Immature natural killer cell (primary cell): ENCODE measurements around the gene D2HGDH. TPM values are rescaled to one million over a fixed set of nuclear protein-coding genes. Genes with fewer than 3 reads are reported as not detected.
"Not testable (repeated sequence)": the region's sequence is repeated elsewhere in the genome, so short reads cannot be mapped to it uniquely, and the experiment has no call there.

Experiments
- DNase-seq, 3 donors: peaks; one replicate each; pipeline ENCODE4 v3.0.0; 2022; ENCODE audit warnings: mixed read lengths in 1 of 3
- H3K27ac Mint-ChIP-seq, 6 donors: one replicate each; pipeline ENCODE4 v1.8.0; 2020; ENCODE audit warnings: mixed read lengths in 6 of 6, mild to moderate bottlenecking in 5 of 6, inconsistent platforms in 4 of 6, moderate library complexity in 3 of 6
- H3K27me3 Mint-ChIP-seq, 3 donors: one replicate each; pipeline ENCODE4 v1.8.0; 2020 to 2021; ENCODE audit warnings: low read depth in 3 of 3, mild to moderate bottlenecking in 3 of 3, mixed read lengths in 3 of 3, moderate library complexity in 3 of 3, inconsistent platforms in 1 of 3
- H3K36me3 Mint-ChIP-seq, 3 donors: one replicate each; pipeline ENCODE4 v1.8.0; 2020; ENCODE audit warnings: mixed read lengths in 3 of 3, inconsistent platforms in 2 of 3, mild to moderate bottlenecking in 2 of 3
- H3K4me1 Mint-ChIP-seq, 2 donors: one replicate each; pipeline ENCODE4 v1.8.0; 2020; ENCODE audit warnings: inconsistent platforms in 2 of 2, mild to moderate bottlenecking in 2 of 2, mixed read lengths in 2 of 2, moderate library complexity in 1 of 2
- H3K4me3 Mint-ChIP-seq, 5 donors: one replicate each; pipeline ENCODE4 v1.8.0; 2020; ENCODE audit warnings: mild to moderate bottlenecking in 5 of 5, mixed read lengths in 5 of 5, inconsistent platforms in 3 of 5, moderate library complexity in 3 of 5
- H3K9me3 Mint-ChIP-seq, 6 donors: one replicate each; pipeline ENCODE4 v1.8.0; 2020; ENCODE audit warnings: mild to moderate bottlenecking in 6 of 6, mixed read lengths in 6 of 6, inconsistent platforms in 4 of 6, moderate library complexity in 3 of 6
- polyA plus RNA-seq, 3 donors: library from polyadenylated mRNA; unstranded; fragments of 300-500 nt; fragmentation: Illumina TruSeq; gene quantifications; one replicate each; pipeline ENCODE4 v1.2.3, GENCODE V29; 2021

The D2HGDH gene
- polyA plus RNA-seq, 3 donors from 2014 or later, result 0.49 to 2.9 (median 1.5) TPM

DNA sequence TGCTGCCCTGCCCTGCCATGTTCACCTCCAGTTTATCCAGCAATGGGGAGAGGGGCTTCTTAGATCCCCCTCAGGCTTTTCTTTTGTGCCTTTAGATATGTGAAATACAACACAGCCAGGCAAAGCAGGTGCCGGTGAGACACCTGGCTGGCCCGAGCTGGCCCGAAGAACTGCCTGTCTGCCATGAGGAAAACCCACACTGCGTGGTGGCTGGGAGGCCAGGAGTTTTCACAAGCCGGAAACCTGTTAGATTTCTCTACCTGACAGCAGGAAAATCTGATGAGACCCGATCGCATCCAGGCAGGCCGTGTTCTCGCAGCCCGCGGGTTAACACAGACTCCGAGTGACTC is 36.5 kb downstream of the D2HGDH start:
- Mint-ChIP-seq H3K4me3 (no peak overlapping the region), H3K4me1 (peaks cover 2 to 5% of the 10 kb centered on the region in 2 donors), H3K9me3 (no peaks in the 10 kb centered on the region), H3K27ac (no peak overlapping the region), H3K36me3 (no peaks in the 10 kb centered on the region), H3K27me3 (peaks cover 3 to 4% (median 3%) of the 10 kb centered on the region in 3 donors)
- DNase-seq, result no peak

DNA sequence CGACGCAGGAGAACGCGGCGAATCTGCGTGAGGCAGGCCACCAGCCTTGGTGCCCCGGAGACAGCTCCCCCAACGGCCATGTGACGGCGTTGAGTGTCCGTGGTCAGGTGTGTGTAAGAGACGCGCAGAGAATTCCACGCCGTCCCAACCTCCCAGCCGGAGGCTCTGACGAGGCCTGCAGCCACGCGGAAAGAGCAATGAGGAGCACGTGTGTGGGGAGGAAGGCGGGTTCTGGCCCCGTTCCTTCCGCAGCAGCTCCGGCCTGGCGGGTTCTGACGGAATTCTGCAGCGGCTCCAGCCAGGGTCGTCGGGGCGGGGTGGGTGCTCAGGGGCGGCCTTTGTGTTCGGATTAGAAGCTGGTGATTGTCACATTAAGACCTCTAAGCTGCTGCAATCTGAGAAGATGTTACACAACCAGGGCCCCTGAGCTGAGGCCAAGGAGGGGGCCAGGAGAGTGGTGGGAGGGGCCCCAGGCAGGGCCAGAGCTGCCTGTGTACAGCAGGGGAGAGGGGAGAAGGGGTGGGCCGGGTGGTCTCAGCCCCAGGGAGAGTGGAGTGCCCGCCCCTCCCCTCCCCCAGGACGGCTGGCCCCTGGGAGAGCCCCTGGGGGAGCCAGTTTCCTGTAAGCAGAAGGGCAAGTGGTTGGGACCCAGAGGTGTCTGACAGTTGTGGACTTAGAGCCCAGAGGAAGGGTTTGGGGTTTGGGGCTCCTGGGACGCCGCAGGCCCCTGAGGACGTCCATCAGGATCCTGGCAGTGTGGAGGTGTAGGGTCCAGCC is 37.0 kb downstream of the D2HGDH start:
- no peak overlapping the region for H3K4me3 Mint-ChIP-seq
- no peak overlapping the region for H3K27ac Mint-ChIP-seq
- H3K27me3 Mint-ChIP-seq, result peaks cover 3 to 4% (median 3%) of the 10 kb centered on the region in 3 donors
- peaks cover 2 to 5% of the 10 kb centered on the region in 2 donors for H3K4me1 Mint-ChIP-seq
- no peak for DNase-seq
- H3K36me3 Mint-ChIP-seq, result no peaks in the 10 kb centered on the region
- H3K9me3 Mint-ChIP-seq, result no peaks in the 10 kb centered on the region

DNA sequence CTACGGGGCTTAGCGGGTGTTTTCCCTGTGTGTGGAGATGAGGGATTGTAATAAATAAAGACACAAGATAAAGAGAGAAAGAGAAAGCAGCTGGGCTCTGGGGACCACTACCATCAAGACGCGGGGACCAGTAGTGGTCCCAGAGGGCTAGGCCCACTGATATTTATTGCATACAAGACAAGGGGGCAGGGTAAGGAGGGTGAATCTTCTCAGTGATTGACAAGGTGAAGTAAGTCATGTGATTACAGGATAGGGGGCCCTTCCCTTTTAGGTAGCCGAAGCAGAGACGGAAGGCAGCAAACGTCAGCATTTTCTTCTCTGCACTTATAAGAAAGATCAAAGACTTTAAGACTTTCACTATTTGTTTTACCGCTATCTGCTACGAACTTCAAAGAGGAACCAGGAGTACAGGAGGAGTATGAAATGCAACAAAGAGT is 37.7 kb downstream of the D2HGDH start:
- Mint-ChIP-seq H3K27me3 (peaks cover 3 to 4% (median 4%) of the 10 kb centered on the region in 3 donors), H3K27ac (no peak overlapping the region), H3K9me3 (no peaks in the 10 kb centered on the region), H3K4me3 (no peak overlapping the region), H3K4me1 (peaks cover 2 to 5% of the 10 kb centered on the region in 2 donors), H3K36me3 (no peaks in the 10 kb centered on the region)
- no peak for DNase-seq

DNA sequence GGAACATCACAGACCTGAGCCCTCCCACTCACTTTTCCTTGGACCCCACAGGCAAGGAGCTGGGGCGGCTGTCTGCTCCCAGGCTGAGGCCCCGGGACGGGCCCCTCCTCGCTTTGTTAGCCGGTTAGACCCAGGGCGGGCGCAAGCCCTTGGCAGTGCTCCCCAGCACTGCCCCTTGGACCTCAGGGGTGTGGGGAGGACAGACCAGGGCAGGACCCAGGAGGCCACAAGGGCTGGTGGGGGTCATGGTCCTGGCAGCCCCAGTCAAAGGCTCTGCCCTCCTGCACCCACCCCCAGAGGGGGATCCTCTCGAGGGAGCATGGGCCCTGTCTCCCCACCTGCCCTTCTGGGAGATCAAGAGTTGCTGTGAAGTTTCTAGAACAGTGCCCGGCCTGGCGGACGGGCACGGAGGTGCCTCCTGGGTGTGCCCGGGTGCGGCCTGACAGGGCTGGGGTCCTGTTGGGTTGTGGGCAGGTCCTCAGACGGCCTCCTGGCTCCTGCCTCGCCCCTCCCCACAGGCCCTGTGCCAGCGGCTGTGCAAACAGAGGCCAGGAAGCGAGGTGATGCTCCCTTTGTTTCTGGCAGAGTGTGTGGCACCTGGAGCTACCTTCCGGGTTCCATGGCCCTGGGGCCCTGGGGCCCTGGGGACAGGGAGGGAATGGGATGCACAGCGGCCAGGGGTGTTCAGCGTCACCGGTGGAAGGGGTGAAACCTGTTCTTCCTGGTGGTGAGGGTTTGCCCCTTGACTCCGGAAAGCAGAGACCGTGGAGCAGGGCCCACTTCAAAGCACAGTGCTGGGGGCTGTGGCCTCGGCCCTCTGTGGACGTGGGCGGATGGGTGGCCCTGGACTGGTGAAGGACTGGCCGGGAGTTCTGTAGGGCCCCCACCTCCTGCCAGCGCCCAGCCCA is 39.3 kb downstream of the D2HGDH start:
- DNase-seq, result no peak
- Mint-ChIP-seq H3K4me1 (peaks cover 0 to 5% of the 10 kb centered on the region in 2 donors), H3K36me3 (no peaks in the 10 kb centered on the region), H3K27ac (no peak overlapping the region), H3K9me3 (no peaks in the 10 kb centered on the region), H3K4me3 (no peak overlapping the region), H3K27me3 (peaks cover 3 to 5% (median 4%) of the 10 kb centered on the region in 3 donors)

DNA sequence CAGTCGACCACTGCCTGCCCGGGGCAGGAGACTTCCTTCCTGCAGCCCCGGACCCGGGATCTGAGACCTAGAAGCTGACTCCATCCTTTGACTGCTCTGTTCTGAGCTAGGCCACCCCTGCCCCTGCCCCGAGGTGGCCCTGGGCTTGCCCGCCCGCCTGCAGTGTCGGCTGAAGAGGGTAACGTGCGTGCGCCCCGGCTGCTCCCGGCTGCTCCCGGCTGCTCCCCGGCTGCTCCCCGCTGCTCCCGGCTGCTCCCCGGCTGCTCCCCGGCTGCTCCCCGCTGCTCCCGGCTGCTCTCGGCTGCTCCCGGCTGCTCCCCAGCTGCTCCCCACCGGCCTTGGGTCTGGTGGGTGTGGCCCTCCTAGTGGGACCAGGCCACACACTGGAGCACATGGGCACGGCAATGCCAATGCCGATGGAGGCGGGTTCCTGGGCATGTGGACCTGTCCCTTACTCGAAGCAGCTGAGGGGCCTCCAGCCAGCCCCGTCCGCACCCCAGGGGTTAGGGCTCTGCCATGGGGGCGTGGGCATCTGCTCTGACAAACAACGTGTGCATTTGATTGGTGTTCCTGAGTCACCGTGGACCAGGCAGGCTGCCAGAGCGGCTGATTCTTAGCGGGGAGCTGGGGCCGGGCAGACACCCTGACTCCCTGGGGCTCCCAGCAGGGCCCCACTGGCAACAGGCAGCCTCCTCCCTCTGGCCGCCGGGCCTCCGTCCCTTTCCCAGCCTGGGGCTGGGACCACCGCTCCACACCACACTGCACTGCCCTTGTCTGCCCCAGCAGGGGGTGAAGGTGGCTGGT is 40.2 kb downstream of the D2HGDH start:
- Mint-ChIP-seq H3K4me1 (peaks cover 0 to 5% of the 10 kb centered on the region in 2 donors), H3K9me3 (no peaks in the 10 kb centered on the region), H3K4me3 (no peak overlapping the region), H3K36me3 (no peaks in the 10 kb centered on the region), H3K27ac (no peak overlapping the region), H3K27me3 (peaks cover 3 to 5% (median 4%) of the 10 kb centered on the region in 3 donors)
- no peak for DNase-seq

DNA sequence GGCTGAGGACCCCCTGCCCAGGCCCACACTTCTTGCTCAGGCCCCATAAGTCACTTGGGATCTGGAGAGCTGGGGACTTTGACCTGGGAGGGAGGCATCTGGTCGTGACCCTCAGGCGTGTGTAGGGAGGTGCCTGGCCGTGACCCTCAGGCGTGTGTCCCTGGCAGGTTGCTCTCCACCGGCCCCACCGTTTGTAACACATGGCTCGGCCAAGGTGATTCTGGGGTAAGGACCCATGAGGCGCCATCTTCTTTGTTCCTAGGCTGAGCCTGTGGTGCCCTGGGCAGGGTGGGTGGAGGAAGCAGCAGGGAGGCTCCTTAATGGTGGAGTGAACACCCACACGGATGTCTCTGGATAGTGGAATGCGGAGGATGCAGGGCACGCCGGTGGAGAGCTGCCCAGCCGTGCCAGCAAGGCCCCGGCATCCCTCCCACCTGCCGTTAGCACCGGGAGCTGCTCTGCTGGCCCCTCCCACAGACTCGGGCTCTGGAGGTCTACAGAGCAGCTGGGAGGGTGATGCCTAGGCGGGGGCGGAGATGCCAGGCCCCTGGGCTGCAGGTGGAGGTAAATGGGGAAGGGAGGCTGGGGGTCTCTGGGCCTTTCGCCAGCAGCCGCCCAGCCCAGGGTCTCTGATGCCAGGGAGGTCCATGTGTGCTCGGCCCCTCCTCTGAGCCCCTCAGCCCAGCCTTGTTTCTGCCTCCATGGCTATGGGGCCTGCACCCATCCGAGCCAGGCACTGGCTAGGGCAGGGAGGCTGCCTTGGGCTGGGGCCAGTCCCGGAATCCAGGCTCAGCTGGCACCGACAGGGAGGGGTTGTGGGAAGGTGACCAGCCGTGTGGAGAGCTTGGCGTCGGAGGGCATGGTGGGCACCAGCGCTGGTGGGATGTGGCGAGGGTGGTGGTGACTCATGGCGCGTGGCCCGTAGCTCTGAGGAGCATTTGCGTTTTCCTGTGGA is 41.1 kb downstream of the D2HGDH start:
- H3K27me3 Mint-ChIP-seq, result peaks cover 3 to 8% (median 4%) of the 10 kb centered on the region in 3 donors
- no peak overlapping the region for H3K4me3 Mint-ChIP-seq
- peaks cover 0 to 5% of the 10 kb centered on the region in 2 donors for H3K4me1 Mint-ChIP-seq
- H3K9me3 Mint-ChIP-seq, result no peaks in the 10 kb centered on the region
- no peaks in the 10 kb centered on the region for H3K36me3 Mint-ChIP-seq
- H3K27ac Mint-ChIP-seq, result no peak overlapping the region
- DNase-seq, result no peak

DNA sequence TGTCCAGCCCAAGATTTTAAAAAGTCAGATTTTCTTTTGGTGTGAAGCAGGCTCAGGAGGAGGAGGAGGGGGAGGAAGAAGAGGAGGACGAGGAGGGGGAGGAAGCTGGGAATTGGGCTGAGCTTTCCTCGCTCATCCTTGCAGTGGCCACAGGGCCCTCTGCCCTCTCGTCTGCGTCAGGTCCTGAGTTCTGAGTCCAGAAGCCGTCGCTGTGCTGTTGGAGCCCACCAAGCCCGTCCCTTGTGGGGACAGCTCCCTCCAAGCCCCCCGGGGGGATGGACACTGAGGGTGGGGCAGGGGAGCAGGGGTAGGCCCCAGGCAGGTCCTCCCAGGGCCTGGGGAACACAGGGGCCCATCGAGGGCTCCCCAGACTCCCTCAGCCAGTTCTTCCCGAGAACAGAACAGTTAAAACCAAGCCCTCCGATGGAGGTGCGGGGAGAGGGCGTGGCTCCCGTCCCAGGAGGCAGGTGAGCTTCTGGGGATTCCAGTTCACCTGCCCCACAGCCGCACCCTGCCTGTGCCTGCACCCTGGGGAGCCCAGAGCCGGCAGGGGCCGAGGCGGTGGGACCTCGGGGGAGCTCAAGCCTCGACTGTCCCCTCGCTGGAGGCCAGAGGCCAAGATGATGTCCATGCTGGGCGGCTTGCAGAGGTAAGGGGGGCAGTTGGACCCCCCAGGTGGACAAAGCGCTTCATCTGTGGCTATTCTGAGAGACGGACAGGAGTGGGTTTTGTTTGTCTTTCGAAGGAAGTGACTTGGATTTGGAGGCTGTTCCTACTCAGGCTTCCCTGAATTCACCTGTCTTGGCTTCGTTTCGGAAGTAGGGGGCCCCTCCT is 42.1 kb downstream of the D2HGDH start, which contains the start of gene GAL3ST2:
Gene GAL3ST2, plus strand, starts transcription at position 487 of the 834 bp plus-strand sequence. Its CDS starts 134 bp downstream, at position 621.
- Mint-ChIP-seq H3K27ac (no peak within 1 kb of the TSS), H3K27me3 (peaks cover 3 to 8% (median 4%) of the 10 kb centered on the region in 3 donors), H3K4me1 (peaks cover 0 to 5% of the 10 kb centered on the region in 2 donors), H3K36me3 (no peaks in the 10 kb centered on the region), H3K9me3 (no peaks in the 10 kb centered on the region), H3K4me3 (no peak within 1 kb of the TSS)
- DNase-seq, result no peak

DNA sequence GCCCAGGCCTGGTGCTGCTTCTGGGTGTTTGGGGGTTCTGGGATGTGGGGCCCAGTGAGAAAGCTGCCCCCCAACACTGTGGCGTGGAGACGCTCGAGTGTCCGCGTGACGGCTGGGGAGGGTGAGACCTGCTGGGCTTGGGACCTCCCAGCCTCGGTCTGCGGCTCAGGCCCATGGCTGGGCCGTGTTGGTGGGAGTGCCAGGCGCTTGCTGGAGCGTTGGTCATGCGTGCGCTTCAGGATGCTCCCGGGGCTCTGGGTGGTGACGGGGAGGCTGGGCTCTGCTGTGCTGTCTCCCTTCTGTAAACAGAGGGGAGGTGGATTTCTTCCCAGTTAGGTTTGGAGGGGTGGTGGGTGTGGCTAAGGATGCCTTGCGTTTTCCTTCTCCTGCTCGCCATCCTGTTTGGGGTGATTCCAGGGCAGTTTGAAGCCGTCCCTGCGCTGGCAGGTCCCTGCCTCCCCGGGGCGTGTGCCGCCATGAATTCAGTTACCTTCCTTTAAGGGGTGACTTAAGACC is 42.8 kb downstream of the D2HGDH start:
- no peak for DNase-seq
- Mint-ChIP-seq H3K36me3 (no peaks in the 10 kb centered on the region), H3K9me3 (no peaks in the 10 kb centered on the region), H3K27ac (no peak overlapping the region), H3K27me3 (peaks cover 0 to 8% (median 2%) of the 10 kb centered on the region in 3 donors), H3K4me3 (no peak overlapping the region), H3K4me1 (peaks cover 0 to 2% of the 10 kb centered on the region in 2 donors)

DNA sequence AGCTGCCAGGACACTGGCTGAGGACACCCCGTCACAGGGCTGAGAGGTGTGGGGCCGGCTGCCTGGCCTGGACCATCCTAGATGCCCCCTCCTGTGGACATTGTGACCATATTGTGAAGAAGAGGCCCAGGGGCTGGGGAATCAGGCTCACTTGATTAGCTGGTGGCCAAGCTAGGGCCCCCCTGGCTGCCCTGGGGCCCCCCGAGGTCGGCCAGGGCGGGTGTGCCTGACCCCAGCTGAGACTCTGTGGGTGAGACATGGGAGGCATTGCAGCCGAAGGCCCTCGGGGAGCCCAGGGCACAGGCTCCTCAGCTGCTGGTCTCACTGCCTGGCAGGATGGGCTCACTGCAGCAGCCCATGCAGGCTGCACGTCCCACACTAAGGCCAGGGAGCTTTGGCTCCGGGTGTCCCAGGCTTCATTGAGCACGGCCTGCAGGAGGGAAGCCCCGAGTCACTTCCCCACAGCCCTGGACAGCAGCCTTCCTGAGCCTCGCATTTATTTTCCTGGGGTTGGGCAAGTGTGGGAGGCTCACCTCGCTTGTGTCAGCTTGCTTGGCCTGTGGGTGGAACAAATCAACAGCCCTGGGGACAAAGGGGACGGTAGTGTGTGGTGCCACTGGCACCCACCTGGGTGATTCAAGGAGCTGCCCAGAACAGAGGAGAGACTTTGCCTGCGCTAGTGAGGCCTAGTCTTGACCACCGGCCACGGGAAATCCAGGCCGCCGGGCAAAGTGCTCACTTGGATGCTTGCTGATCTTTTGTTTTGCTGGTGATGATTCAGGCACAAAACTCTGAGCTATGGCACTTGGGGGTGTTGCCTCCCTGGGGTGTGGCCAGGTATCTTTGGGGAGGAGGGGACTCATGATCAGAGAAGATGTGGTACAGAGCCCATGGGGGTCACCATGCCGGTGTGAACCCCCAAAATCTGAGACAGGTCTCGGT is 43.5 kb downstream of the D2HGDH start:
- H3K4me1 Mint-ChIP-seq, result no peaks in the 10 kb centered on the region
- DNase-seq, result no peak
- H3K27ac Mint-ChIP-seq, result peak overlapping the region in 1 of 6 donors; percentile 17
- no peak overlapping the region for H3K4me3 Mint-ChIP-seq
- H3K27me3 Mint-ChIP-seq, result peaks cover 0 to 8% (median 2%) of the 10 kb centered on the region in 3 donors
- no peaks in the 10 kb centered on the region for H3K36me3 Mint-ChIP-seq
- H3K9me3 Mint-ChIP-seq, result no peaks in the 10 kb centered on the region

DNA sequence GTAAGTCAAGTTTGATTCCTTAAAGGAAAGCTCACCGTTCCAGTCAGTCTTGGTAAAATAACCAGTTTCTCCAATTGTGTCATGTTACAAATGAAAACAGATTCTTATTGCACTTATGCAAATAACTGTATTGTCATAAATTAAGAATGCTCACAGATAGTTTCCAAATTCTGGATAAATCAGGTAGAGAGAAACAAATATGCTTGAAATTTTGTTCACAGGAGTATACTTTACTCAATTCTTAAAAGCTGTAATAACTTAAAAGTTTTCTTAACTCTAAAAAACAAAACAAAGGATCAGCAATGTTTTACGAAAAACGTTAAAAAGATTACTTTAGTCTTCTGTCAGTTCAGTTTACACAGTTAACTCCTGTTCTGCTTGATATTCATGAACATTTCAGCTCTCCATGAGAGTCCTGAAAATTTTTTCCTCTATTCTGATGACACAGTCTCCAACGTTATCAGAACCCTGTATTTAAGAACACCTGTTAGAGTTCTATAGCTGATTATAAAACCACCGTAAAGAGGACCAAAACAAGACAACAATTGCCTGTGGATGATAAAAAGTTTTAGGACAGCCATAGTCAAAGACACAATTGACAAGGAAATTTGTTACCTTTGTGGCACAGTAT is 46.6 kb downstream of the D2HGDH start:
- no peak overlapping the region for H3K4me3 Mint-ChIP-seq
- H3K4me1 Mint-ChIP-seq, result no peaks in the 10 kb centered on the region
- no peak overlapping the region for H3K27ac Mint-ChIP-seq
- no peaks in the 10 kb centered on the region for H3K9me3 Mint-ChIP-seq
- no peaks in the 10 kb centered on the region for H3K36me3 Mint-ChIP-seq
- DNase-seq, result no peak
- H3K27me3 Mint-ChIP-seq, result peaks cover 0 to 5% (median 2%) of the 10 kb centered on the region in 3 donors

DNA sequence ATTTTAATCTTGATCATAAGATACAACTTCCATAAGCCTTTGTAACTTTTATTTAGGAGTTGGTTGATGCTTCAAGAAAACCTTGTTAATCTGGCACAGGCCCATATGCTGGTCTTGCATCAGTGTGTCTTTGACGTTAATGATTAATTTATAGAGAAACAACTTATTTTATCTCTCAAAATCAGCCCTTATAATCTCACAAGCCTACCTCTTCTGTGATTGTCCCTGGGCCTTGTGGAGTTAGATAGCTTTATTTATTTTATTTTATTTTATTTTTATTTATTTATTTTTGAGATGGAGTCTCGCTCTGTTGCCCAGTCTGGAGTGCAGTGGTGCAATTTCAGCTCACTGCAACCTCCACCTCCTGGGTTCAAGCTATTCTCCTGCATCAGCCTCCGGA is 47.6 kb downstream of the D2HGDH start:
- not testable (repeated sequence) for H3K36me3 Mint-ChIP-seq, DNase-seq, H3K4me3 Mint-ChIP-seq, H3K27ac Mint-ChIP-seq, H3K27me3 Mint-ChIP-seq, H3K9me3 Mint-ChIP-seq, H3K4me1 Mint-ChIP-seq
